Measurements from ENCODE around the gene GTF2A1L.
A peak's percentile ranks its signal among the peaks of the same experiment; 100 is the strongest.
"Not testable (repeated sequence)": the region's sequence is repeated elsewhere in the genome, so short reads cannot be mapped to it uniquely, and the experiment has no call there.

Gene GTF2A1L

GRCh38 chr2:48613211-48613610 is 4.4 kb upstream of the GTF2A1L start:
- DNase-seq: no peak

DNA sequence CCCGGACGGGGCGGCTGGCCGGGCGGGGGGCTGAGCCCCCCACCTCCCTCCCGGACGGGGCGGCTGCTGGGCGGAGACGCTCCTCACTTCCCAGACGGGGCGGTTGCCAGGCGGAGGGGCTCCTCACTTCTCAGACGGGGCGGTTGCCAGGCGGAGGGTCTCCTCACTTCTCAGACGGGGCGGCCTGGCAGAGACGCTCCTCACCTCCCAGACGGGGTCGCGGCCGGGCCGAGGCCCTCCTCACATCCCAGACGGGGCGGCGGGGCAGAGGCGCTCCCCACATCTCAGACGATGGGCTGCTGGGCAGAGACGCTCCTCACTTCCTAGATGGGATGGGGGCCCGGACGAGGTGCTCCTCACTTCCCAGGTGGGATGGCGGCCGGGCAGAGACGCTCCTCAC is 3.1 kb upstream of the GTF2A1L start:
- DNase-seq: not testable (repeated sequence)

- no peak for DNase-seq
Measured at GRCh38 chr2:48619526-48619925, 1.9 kb downstream of the GTF2A1L start.

- no peak for DNase-seq
Measured at GRCh38 chr2:48620604-48621003, 2.9 kb downstream of the GTF2A1L start.

DNA sequence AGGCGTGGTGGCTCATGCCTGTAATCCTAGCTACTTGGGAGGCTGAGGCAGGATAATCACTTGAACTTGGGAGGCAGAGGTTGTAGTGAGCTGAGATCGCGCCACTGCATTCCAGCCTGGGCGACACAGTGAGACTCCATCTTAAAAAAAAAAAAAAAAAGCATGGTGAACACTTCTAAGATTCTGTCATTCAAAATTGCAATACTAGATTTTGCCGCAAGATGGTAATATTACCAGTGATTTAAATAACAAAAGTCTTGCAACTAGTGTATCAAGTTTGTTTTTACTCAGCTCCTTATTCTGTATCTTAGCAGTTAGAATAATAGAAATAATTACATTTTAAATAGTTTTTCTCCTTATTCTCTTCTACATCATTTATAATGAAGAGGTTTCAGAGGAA is 5.0 kb downstream of the GTF2A1L start:
- not testable (repeated sequence) for DNase-seq

DNA sequence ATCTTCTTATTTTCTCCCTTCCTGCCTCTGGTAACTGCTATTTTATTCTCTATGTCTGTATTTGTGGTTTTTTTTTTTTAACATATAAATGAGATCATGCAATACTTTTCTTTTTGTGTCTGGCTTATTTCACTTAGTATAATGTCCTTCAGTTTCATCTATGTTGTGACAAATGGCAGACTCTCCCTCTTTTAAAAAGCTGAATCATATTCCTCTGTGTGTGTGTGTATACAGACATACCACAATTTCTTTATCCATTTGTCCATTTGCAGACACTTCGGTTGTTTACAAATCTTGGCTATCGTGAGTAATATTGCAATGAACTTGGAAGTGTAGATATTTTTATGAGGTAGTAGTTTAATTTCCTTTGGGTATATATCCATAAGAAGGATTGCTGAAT is 7.0 kb downstream of the GTF2A1L start:
- DNase-seq: no peak

GRCh38 chr2:48626047-48626446 is 8.4 kb downstream of the GTF2A1L start:
- no peak for DNase-seq

- DNase-seq: no peak
Measured at GRCh38 chr2:48633143-48633542, 15.5 kb downstream of the GTF2A1L start.

GRCh38 chr2:48635786-48636185 is 18.1 kb downstream of the GTF2A1L start:
- no peak for DNase-seq

DNA sequence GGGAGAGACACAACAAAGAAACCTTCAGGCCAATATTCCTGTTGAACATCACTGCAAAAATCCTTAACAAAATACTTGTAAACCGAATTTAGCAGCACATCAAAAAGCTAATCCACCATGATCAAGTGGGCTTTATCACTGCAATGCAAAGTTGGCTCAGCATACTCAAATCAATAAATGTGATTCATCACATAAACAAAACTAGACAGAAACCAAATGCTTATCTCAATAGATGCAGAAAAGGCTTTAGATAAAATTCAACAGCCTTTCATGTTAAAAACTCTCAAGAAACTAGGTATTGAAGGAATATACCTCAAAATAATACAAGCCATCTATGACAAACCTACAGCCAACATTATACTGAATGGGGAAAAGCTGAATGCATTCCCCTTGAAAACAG is 20.6 kb downstream of the GTF2A1L start:
- no peak for DNase-seq

DNA sequence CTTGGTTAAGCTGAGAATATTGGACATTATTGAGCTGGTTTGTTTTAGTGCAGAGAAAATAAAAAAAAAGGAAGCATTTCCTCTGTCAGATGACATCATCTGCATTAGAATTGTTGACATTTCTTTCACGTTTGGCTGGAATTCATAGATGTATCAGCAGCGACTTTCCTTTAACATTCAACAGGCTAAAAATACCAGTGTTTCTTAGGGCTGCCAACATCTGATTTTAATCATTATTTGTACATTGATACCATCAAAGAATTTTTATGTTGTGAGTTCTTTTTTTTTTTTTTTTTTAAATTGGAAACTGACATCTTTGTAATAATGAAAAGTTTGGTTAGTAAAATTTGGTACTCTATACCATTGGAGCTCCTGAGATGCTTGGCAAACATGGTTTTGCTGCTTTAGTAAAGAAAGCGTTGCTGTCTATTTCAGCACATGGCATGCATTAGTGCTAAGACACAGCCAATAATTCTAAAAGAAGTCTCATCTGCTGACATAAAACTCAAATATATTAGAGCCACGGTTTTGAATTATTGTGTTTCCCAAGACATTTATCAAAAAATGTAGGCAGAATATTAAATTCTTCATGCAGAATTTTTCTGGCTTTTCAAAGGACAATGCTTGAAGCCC is 33.6 kb downstream of the GTF2A1L start:
- no peak for DNase-seq

GRCh38 chr2:48668992-48669391 is 51.3 kb downstream of the GTF2A1L start:
- no peak for DNase-seq

DNA sequence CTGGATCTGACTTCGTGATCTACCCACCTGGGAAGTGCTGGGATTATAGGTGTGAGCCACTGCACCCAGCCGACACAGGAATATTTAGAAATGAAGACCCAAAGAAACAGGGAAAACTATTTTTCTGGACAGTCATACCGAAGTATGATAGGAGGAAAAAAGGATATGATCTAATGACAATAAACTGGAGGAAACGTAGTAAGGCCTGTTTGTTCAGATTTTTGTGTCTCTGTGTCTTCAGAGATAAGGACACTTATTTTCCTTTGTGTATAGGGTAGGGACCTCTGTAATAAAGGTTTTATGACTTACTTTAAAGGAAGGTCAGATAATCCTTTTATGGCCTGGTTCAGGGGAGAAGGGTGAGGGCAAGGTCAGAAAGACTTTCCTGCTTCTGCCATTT is 55.9 kb downstream of the GTF2A1L start:
- DNase-seq: no peak

- DNase-seq: no peak
Measured at GRCh38 chr2:48674933-48675332, 57.3 kb downstream of the GTF2A1L start.

GRCh38 chr2:48677450-48677849 is 59.8 kb downstream of the GTF2A1L start:
- peak in 1 of 2 donors; percentile 66 for DNase-seq

DNA sequence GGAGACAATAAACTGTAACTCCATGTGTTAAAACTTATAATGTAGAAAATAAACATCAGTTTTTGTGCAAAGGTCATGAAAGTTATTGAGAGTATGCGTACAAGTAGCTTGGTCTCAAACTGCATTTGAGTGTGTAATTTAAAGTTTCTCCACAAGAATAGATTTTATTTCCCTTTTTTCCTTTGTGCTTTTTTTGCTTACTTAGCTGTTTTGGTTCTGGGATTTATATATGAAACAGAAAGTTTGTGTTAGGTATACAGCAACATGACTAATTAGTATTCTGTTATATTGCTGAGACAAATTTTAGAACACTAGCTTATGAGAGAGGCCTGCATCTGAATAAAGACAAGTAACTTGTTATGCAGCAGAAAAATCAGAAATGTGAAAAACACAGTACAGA is 67.5 kb downstream of the GTF2A1L start:
- no peak for DNase-seq

DNA sequence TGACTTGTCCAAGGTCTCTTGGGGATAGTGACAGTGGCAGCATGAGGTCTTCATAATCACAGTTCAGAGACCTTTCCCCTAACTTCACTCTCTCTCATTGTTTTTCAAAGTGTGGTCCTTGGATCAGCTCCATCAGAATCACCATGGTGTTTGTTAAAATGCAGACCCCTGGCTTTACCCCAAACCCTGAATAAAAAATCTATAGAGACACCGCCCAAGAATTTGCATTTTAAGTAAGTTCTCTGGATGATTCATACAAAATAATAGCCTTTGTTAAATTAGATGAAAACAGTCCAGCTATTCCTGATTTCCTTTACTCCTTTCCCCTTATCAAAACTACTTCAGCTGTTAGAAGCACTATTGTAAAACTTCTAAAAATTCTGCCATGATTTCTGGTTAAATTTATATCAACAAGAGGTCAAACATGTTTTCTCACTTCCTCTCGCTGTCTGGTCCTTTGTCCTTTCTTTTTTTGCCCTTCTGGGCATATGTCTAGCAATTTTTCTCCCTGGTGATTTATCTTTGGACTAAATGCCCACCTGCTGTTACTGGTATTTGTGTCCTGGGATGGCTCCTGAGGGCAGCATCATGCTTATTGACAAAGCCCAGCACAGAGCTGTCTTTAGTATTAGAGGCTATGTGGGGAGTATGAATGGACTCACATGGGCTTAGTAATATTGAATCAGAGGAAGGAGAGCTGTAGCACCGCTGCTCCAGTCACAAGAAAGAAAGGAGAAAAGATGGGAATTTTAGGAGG is 74.5 kb downstream of the GTF2A1L start:
- DNase-seq: no peak

DNA sequence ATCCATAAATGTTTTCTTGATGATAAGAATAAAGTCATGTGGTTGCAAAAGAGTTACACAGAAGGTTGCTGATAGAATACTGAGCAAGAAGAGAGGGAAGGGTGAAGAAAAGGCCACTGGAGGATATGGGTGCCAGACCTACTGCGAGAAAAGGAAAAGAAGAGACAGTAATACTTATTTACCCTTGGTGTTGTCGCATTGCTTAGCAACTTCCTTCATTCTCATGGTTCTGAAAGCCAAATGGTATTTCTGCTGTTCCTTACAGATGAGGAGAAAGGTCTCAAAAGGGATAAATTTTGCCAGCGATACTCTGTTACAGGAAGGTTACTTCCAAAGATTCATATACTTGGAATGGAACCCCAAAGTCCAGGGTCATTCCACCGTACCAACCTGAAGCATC is 75.4 kb downstream of the GTF2A1L start:
- DNase-seq: no peak

- DNase-seq: no peak
Measured at GRCh38 chr2:48693645-48694044, 76.0 kb downstream of the GTF2A1L start.

- DNase-seq: no peak
Measured at GRCh38 chr2:48694149-48694548, 76.5 kb downstream of the GTF2A1L start.

GRCh38 chr2:48695991-48696390 is 78.3 kb downstream of the GTF2A1L start:
- DNase-seq: no peak

- no peak for DNase-seq
Measured at GRCh38 chr2:48696881-48697280, 79.2 kb downstream of the GTF2A1L start.

DNA sequence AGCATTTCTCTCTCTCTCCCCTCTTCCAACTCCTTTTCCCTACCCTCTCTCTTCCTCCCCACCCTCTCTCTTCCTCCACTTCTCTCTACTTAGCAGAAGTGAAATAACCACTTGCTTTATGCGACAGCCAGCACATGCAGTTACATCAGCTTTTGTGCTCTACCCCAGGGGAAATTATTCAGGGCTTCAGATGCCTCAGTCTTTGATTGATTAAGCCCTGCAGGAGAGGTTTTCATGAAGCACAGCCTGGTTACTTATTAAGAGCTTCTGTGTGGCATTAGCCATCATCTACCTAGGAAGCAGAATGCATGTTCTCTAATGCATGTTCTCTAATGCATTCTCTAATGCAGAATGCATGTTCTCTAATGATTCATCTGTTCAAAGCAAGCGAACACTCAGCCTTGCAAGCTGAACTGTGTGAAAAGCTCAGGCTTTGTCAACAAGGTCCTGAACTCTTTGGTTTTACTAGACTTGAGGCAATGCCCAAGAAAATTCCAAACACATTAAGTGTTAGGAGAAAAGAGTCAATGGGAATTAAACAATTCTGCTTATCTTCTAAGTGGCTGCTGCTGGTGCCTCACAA is 81.8 kb downstream of the GTF2A1L start:
- DNase-seq: no peak

- DNase-seq: not testable (repeated sequence)
Measured at GRCh38 chr2:48703621-48704020, 86.0 kb downstream of the GTF2A1L start.

Data from bone marrow (tissue), 2 donors.